ENCODE data around the gene ZBTB12.
A peak's percentile ranks its signal among the peaks of the same experiment; 100 is the strongest.

ZBTB12 gene

GRCh38 chr6:31896493-31896855 is 5.4 kb downstream of the ZBTB12 start:
- DNase-seq: no peak

- DNase-seq: peak; percentile 27 to 57
These were observed 9.1 kb downstream of the ZBTB12 start for GRCh38 chr6:31892821-31893220.

- no peak for DNase-seq
These were observed 12.4 kb downstream of the ZBTB12 start for GRCh38 chr6:31889331-31889972.

- DNase-seq: peak in 1 of 2 experiments; percentile 9
These were observed 13.3 kb downstream of the ZBTB12 start for GRCh38 chr6:31888276-31889258.

DNA sequence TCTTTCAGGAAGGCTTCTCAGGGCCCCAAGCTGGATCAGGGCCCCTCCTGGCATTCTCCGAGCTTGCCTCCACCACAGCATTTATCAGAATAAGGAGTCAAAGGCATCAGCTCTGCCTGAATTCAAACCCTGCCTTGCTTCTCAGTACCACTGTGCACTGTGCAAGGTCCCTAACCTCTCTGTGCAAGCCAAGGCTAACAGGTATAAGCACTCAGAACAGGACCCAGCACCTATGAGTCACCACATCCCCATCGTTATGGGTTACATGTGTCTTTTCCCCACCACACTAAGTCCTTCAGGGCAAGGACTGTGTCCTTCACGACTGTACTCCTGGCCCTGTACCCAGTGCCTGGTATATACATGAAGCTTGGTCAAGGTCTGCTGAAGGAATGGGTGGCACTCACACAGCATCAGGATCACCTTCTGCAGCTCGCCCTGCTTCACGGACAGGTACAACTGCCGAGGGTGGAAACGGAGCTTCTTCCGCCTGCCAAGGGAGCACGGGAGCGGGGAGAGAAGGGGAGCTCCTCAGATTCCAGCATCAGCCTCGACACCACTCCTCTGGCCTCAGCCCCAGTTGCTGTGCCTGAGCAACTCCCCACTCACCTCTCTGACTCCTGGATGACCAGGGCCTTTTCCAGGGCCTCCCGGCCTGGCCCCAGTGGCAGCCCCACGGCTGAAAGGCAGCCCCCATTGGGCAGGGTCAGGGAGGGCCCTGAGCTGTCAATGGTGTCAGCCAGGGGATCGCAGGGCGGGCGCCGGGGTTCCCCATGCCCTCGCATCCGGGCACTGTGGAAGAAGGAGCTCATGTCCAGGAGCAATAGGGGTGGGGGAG is 14.5 kb downstream of the ZBTB12 start:
- no peak for DNase-seq

DNA sequence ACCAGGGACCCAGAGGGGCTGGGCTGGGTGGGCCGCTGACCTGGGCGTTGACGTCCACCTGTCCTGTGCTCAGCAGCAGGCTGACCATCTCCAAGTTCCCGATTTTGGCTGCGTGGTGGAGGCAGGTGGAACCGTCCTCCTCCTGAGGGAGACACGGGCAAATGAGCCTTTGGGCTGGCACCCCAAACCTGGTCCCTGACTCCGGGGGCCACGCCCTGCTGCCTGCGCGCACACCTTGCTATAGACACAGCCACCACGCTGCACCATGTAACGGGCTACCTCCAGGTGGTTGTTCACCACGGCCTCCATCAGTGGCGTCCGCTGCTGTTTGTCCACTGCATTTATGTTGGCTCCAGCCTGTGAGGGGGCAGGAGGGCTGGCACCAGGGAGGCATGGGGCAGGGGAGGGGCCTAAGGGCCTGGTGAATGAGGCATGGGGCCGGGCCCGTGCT is 15.3 kb downstream of the ZBTB12 start:
- no peak for DNase-seq

DNA sequence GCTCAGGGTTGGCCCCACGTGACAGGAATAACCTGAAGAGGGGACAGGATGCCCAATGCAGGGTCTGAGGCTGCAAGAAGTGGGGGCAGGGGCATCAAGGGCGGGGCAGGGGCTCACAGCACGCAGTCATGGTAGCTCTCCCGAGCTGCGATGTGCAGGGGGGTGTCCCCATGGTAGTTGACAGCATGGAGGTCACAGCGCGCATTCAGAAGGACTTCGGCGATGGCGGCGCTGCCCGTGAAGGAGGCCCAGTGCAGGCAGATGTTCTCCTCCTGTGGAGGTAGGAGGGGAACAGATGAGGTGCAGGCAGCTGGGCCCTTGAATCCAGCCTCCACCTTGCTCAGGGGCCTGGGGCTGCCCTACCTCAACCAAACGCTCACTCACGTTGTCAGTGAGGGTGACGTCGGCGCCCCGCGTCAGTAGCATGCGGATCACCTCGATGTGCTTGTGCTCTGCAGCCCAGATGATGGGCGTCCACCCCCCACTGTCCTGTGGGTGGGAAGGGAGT is 17.3 kb downstream of the ZBTB12 start:
- no peak for DNase-seq

DNA sequence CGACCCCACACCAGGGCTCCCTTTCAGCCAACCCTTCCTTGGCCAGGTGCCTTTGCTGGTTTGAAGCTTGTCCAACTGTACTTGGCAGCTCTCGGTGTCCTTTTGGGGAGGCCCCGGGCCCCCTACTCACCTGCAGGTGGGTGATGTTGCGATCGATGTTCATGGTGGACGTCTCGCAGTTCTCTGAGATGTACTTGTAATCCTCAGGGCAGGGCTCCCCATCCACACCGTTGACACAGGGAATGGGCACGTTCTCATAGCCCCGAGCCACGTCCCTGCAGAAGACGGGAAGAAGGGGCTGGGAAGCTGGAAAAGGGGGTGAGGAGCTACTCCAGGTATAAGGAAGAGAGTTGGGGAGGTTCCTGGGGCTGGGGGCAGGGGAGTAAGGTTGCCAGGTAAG is 18.2 kb downstream of the ZBTB12 start:
- no peak for DNase-seq

- DNase-seq: no peak
These were observed 19.5 kb downstream of the ZBTB12 start for GRCh38 chr6:31882344-31882743.

- DNase-seq: no peak
These were observed 20.6 kb downstream of the ZBTB12 start for GRCh38 chr6:31881136-31881859.

DNA sequence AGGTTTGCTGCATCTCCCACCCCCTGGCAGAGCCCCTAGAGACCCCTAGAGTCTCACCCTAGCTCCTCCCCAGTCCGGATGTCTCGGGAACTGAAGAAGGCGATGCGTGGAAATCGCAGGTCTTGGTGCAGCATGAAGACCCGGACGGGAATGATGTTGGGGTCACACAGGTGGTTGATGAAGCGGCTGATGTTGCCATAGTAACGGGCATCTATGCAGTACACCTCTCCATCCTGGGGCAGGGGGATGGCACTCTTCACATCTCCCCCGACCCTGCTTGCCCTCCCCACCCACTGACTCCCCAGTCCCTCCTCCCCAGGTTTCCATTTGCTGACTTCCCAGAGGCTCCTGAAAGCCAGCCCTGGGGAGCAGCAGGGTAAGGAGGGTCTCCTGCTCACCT is 21.3 kb downstream of the ZBTB12 start:
- no peak for DNase-seq

GRCh38 chr6:31879901-31880300 is 22.0 kb downstream of the ZBTB12 start:
- no peak for DNase-seq

- DNase-seq: no peak
These were observed 22.7 kb downstream of the ZBTB12 start for GRCh38 chr6:31879143-31879542.

GRCh38 chr6:31878726-31879125 is 23.2 kb downstream of the ZBTB12 start, which contains the start of gene SLC44A4:
SLC44A4 (minus strand) TSS chr6:31878997; CDS start chr6:31878980, 17 bp downstream.
- DNase-seq: no peak

DNA sequence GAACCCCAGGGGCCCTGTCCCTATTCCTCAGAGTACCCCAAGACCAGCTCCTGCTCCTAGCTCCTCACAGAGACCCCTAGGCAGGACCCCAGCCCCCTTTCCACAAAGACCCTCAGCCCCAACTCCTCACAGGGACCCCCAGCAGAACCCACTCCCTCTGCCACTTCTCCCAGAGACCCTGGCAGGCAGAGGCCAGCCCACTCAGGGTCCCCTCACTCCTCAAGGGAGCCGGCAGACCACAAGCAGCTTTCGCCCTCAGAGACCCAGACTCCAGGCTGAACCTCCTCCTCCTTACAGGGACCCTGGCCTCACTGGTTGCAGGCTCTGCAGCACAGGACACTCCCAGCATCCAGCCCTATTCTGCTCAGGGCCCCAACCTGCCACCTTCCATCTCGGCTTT is 23.7 kb downstream of the ZBTB12 start:
- DNase-seq: no peak

DNA sequence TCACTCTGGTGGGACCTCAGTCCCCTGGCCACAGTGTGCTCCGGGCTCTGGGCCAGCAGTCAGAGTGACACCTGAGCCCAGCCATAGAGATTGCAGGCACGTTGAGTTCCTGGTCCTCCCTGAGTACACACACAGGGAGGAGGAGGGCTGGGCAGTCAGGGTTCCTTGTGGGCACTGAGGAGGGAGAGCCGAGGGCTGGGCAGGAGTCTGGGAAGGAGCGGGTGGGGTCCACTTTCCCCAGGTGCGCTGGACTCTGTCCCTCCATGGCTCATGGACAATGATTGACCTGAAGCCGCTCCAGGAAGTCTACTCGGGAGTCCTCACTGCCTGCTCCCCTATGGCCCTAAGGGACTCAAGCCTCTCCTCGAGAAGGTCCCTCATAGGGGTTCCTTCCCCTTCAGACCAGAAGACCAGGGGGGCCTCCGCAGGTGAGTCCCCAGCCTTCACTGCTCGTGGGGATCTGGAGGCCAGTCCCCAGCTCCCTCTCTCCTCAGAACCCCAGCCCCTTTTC is 24.2 kb downstream of the ZBTB12 start:
- no peak for DNase-seq

- DNase-seq: no peak
These were observed 24.7 kb downstream of the ZBTB12 start for GRCh38 chr6:31877125-31877650.

DNA sequence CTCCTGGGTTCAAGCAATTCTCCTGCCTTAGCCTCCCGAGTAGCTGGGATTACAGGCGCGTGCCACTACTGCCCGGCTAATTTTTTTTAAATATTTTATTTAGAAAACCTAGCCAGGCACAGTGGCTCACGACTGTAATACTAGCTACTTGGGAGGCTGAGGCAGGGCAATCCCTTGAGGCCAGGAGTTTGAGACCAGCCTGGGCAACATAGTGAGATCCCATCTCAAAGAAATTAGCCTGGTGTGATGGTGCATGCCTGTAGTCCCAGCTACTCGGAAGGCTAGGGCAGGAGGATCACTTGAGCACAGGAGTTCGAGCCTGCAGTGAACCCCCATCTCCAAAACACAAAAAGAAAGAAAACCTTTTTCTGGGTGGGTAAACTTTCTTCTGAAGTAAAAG is 25.5 kb downstream of the ZBTB12 start:
- no peak for DNase-seq

- no peak for DNase-seq
These were observed 26.0 kb downstream of the ZBTB12 start for GRCh38 chr6:31875877-31876276.

GRCh38 chr6:31874836-31875572 is 26.9 kb downstream of the ZBTB12 start:
- DNase-seq: no peak

DNA sequence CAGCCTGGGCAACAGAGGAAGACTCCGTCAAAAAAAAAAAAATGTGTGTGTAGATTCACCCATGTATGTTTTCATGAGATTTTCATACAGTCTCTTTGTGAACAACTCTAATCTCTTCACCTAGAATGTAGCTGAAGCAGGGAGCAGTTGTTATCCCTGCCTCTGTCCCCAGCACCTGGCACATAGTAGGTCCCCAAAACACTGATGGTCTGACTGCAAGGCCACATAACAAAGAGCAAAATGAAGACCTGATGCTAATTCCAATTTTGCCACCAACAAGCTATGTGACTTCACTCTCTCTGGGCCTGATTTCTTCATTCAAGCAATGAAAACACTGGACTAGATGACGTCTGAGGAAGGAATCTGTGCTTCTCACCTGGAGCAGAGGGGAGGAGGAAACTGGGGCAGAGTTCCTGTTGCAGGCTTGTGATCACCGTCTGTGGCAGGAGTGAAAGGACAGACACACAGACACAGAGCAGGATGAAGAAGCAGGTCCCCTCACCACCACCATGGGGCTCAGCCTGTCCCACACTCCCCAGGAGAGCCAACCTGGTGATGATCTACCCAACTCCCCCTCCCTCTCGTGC is 27.7 kb downstream of the ZBTB12 start:
- DNase-seq: no peak

Measured in AML-193 (cell line).